SHP77 (cell line): ENCODE data around the gene ZNF527.
"Not testable (repeated sequence)": the region's sequence is repeated elsewhere in the genome, so short reads cannot be mapped to it uniquely, and the experiment has no call there.

Experiments used
- DNase-seq, 2 experiments: peaks; one replicate each; lab custom pipeline; 2025; lab: John Stamatoyannopoulos, UW

Gene ZNF527

GRCh38 chr19:37370880-37371661, at the start of gene ZNF527:
ZNF527 (plus strand) TSS chr19:37371099; CDS start chr19:37374199, 3,100 bp downstream.
- DNase-seq: peak; percentile 99

GRCh38 chr19:37329686-37330085, 41.2 kb upstream of the ZNF527 start:
- DNase-seq: peak in 1 of 2 experiments; percentile 37

GRCh38 chr19:37332839-37333238, 38.1 kb upstream of the ZNF527 start:
- DNase-seq: no peak

- no peak for DNase-seq
Observed at GRCh38 chr19:37333457-37333856, 37.4 kb upstream of the ZNF527 start.

GRCh38 chr19:37334179-37335071, 36.5 kb upstream of the ZNF527 start:
- DNase-seq: no peak

DNA sequence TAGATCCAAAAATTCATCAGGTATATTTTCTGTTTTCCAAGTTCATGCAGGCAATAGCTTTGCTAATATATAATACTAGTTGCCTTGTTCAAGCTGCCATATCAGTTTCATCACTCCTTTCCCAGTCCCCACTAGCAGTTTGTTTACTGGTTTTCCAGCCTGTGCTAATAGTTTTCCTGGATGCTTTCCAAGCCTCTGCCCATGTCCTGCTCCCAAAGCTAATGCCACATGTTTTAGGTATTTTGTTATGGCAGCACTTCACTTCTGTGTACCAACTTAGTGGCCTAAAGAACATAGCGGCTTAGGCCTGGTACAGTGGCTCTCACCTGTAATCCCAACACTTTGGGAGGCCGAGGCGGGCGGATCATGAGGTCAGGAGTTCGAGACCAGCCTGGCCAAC, 28.1 kb upstream of the ZNF527 start:
- no peak for DNase-seq

- DNase-seq: no peak
Observed at GRCh38 chr19:37346091-37346490, 24.8 kb upstream of the ZNF527 start.

DNA sequence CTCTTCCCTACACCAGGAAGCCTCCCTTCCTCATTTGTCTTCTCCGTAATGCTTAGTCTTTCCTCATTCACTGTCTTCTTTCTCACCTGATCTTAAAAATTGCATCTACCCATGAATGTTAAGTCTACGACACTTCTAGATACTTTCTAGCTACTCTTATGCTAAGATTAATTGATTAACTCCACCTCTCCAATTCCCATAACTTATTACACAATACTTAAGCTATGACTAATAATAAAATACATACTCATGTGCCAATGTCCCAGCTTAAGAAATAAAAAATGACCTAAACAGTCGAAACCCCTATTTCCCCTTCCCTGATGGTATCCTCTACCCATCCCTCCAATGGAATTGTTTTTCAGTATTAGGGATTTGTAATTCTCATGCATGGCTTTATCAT, 22.8 kb upstream of the ZNF527 start:
- no peak for DNase-seq

- DNase-seq: no peak
Observed at GRCh38 chr19:37353968-37354367, 16.9 kb upstream of the ZNF527 start.

- no peak for DNase-seq
Observed at GRCh38 chr19:37355901-37356300, 15.0 kb upstream of the ZNF527 start.

GRCh38 chr19:37361994-37362393, 8.9 kb upstream of the ZNF527 start:
- no peak for DNase-seq

DNA sequence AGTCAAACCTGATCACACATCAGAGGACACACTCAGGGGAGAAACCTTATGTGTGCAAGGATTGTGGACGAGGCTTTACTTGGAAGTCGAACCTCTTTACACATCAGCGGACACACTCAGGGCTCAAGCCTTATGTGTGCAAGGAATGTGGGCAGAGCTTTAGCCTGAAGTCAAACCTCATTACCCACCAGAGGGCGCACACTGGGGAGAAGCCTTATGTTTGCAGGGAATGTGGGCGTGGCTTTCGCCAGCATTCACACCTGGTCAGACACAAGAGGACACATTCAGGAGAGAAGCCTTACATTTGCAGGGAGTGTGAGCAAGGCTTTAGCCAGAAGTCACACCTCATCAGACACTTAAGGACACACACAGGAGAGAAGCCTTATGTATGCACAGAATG, 8.2 kb upstream of the ZNF527 start:
- DNase-seq: peak in 1 of 2 experiments; percentile 21

- DNase-seq: peak; percentile 41 to 51
Observed at GRCh38 chr19:37370386-37370879, 466 bp upstream of the ZNF527 start.

GRCh38 chr19:37389234-37389633, 18.3 kb downstream of the ZNF527 start:
- DNase-seq: no peak

- DNase-seq: not testable (repeated sequence)
Observed at GRCh38 chr19:37391399-37391798, 20.5 kb downstream of the ZNF527 start.

DNA sequence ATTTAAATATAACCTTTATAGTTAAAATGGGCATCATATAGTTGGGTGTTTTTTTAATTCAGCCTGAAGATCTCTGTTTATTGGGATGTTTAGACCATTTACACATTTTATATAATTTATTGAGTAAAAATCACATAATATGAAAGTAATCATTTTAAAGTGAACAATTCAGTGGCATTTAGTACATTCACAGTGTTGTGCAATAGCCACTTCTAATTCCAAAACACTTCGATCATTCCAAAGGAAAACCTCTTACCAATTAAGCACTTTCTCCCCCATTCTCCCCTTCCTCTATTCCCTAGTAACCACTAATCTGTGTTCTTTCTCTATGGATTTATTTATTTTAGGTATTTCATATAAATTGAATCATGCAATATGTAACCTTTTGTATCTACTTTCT, 30.2 kb downstream of the ZNF527 start:
- DNase-seq: no peak

GRCh38 chr19:37403403-37403802, 32.5 kb downstream of the ZNF527 start:
- no peak for DNase-seq

DNA sequence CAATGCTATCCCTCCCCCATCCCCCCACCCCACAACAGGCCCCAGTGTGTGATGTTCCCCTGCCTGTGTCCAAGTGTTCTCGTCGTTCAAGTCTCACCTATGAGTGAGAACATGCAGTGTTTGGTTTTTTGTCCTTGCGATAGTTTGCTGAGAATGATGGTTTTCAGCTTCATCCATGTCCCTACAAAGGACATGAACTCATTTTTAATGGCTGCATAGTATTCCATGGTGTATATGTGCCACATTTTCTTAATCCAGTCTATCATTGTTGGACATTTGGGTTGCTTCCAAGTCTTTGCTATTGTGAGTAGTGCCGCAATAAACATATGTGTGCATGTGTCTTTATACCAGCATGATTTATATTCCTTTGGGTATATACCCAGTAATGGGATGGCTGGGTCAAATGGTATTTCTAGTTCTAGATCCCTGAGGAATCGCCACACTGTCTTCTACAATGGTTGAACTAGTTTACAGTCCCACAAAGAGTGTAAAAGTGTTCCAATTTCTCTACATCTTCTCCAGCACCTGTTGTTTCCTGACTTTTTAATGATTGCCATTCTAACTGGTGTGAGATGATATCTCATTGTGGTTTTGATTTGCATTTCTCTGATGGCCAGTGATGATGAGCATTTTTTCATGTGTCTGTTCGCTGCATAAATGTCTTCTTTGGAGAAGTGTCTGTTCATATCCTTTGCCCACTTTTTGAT, 35.4 kb downstream of the ZNF527 start:
- DNase-seq: not testable (repeated sequence)

- DNase-seq: no peak
Observed at GRCh38 chr19:37412700-37413099, 41.8 kb downstream of the ZNF527 start.

DNA sequence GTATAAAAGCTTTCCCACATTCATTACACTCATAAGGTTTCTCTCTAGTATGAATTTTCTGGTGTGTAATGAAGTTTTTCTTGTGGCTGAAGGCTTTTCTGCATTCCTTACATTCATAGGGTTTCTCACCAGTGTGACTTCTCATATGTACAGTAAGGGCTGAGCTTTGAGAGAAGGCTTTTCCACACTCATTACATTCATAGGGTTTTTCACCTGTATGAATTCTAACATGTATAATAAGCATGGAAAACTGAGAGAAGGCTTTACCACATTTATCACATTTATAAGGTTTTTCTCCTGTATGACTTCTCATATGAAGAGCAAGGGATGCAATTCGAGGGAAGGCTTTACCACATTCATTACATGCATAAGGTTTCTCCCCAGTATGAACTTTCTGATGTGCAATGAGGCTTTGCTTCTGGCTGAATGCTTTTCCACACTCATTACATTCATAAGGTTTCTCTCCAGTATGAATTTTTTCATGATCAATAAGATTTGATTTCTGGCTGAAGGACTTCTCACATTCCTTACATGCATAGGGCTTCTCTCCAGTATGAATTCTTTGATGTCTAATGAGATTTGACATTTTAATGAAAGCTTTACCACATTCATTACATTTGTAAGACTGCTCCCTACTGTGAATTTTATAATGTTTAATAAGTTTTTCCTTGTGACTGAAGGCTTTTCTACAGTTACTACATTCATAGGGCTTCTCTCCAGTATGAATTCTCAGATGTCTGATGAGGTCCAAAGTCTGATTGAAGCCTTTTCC, 42.6 kb downstream of the ZNF527 start:
- no peak for DNase-seq
